GM19193 (cell line): ENCODE data around the gene ETS1.

Source experiments
- POLR2A ChIP-seq: IDR thresholded peaks from 4 replicates; pipeline ENCODE4 v1.6.1; 2011; ENCODE audit not compliant: insufficient read depth, insufficient read length; ENCODE audit errors: extremely low read depth

The ETS1 gene

DNA sequence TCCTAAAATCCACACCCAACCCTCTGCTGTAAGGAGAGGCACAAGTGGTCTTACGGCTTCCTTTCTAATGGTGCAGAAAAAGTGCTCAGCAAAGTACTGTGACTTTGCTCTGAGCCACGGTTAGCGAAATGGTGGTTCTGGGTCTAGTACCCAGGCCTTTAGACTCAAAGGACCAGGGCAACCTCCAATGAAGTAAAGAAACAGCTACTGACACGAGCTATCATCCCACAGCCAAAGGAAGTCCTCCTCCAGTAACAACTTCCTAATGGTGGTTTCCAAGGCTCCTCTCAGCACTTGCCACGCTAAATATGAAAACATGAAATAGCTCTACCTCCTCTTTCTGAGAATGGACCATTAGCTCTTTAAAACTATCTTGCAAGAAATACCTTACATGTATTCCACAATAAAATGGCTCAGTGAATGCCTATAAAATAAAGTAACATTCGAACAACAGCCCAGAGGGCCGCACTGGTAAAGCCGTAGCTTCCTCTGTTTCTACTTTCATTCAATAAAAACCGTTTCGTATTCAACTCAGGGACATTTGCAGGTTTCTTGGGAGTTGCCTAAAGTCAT lies 122.4 kb downstream of the ETS1 start:
- TF ChIP-seq POLR2A = no peak

DNA sequence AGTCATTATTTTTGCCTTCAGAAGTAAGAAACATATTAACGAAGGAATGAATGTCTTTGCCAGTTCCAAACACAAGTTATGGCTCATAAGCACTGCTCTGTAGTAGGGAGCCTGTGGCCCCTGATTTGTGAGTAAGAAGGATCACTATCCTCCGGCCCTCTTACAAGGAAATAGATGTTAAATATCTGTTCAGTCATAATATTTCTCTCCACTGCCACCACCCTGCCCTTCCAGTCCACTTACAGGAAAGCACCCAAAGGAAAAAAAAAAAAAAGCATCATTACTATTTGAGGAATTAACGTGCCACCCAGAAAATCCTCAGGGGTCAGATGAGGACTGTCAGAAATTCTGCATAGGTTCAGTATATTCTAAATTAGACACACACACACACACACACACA lies 123.4 kb downstream of the ETS1 start:
- TF ChIP-seq POLR2A = no peak

DNA sequence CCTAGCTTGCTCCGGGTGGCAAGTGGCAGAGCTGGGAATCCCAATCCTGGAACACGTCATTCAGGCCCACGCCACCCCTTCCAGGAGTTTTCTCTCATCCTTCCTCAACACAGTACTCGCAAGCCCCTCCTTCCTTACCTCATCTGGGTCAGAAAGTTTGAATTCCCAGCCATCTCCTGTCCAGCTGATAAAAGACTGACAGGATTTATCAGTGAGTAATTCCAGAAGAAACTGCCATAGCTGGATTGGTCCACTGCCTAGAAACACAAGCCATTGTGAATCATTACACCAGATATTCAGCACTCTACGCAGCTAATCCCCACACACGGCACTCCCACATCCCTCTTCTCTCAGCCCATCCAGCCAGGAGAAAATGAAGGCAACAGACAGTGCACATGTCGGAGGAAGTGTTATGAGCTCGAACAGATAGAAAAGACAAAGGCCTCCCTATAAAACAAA lies 124.0 kb downstream of the ETS1 start:
- no peak for TF ChIP-seq POLR2A

DNA sequence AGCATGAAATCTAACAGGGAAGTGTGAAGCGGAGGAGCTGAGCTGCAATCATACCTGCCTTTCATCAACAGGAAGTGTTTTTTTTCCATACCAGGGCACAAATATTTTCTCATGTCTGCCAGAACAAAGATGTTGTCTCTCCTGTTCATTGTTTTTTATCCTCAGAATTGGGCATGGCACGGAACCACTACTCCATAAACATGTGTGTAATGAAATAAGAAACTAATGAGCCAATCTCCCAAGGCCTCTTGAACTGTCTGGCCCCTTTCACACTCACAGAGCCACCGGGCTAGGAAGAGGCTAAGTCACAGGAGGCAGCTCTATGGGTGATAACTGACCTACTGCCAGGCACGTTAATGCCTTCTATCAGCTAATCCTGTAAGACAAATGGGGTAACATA lies 124.4 kb downstream of the ETS1 start:
- no peak for TF ChIP-seq POLR2A

DNA sequence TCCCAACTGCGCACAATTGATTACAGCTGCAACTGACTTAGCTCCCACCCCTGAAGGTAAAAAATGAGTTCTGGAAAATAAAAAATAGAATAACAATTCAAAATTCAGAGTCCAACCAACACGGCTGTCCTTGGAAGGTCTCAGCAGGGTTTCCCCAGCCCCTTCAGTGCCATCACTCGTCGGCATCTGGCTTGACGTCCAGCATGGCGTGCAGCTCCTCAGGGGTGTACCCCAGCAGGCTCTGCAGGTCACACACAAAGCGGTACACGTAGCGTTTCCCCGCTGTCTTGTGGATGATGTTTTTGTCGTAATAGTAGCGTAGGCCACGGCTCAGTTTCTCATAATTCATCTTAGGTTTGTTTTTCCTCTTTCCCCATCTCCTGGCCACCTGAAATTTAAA lies 125.2 kb downstream of the ETS1 start:
- no peak for TF ChIP-seq POLR2A

DNA sequence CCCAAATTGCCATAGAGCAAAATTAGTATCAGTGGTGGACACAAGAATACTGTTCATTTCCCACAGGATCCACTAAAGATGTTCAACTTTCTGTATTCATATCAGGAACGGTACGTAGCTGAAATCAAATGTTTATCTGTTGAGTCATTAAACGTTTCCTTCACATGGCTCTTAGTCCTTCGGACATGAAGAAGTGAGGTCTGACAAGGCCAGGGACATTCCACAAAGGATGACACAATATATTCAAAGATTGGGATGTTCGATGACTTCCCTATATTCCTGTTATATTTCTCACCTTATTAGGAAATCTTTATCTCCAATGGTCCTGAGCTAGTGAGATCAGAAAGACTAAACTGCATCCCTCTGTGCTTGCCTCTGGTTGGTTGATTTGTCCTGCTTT lies 129.0 kb downstream of the ETS1 start:
- TF ChIP-seq POLR2A = no peak

DNA sequence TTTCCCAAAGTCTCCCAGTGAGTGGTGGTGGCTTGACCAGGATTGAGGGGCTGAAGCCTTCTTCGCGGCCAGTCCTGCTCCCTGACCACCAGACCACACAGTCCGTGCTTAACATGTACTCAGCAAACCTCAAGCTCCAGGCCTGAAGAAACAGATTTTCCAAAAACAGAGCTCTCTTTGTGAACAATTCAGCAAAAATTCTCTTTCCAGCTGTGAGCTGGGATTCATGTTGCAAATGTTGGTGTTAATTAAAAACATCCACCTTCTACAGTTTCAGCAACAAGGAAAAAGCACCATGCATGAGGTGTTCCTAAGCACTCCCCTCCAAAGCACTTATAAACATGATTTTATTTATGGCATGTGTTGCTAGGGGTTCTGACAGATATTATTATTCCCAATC lies 129.5 kb downstream of the ETS1 start:
- TF ChIP-seq POLR2A = no peak

DNA sequence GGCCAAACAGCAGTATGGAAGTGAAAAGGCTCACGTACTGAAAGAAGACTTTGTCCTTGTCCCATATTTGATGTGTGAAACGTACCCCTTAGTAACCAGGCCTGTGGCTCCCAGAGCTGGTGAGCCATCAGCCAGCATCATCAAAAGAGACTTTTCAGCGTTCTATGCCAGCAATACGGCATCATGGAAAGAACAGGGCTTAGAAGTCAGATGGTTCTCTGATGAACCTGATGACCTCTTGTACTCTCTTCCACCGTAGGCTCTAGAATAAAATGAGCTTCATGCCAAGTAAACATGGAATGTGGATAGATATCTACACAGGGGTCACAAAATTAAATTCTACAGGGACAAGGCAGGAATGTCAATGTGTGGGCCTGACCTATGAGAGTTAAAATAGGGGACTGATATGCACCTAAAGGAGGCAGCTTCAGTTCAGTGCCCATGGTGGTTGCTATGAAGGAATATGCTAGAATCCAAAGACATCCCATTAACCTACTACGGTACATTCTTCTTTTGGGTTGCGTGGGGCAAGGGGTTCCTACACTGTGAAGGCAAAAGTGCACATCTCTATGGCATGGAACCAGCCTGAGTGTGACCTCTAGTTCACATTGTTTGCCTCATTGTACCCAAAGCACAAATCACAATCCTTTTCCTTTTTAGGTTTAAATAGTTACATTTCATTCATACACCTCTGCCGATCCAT lies 130.6 kb downstream of the ETS1 start:
- TF ChIP-seq POLR2A = peak; percentile 23

DNA sequence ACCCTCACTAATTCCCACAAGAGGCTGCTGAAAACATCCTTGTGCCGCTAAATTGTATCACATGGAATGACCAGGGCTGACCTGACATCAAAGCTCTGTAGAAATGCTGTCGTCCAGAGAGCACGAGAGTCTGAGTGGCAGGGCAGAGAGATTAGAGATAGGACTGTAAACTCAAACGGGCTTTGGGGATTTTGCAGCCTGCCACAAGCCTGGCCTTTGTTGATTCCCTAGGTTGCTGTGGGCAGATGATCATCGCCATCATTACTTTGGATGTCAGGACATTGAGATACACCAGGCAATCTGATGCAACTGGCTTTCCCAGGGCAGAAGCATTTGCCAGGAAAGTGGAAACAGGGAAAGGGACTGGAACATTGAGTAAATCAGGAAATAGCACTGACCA lies 131.6 kb downstream of the ETS1 start:
- TF ChIP-seq POLR2A = no peak

DNA sequence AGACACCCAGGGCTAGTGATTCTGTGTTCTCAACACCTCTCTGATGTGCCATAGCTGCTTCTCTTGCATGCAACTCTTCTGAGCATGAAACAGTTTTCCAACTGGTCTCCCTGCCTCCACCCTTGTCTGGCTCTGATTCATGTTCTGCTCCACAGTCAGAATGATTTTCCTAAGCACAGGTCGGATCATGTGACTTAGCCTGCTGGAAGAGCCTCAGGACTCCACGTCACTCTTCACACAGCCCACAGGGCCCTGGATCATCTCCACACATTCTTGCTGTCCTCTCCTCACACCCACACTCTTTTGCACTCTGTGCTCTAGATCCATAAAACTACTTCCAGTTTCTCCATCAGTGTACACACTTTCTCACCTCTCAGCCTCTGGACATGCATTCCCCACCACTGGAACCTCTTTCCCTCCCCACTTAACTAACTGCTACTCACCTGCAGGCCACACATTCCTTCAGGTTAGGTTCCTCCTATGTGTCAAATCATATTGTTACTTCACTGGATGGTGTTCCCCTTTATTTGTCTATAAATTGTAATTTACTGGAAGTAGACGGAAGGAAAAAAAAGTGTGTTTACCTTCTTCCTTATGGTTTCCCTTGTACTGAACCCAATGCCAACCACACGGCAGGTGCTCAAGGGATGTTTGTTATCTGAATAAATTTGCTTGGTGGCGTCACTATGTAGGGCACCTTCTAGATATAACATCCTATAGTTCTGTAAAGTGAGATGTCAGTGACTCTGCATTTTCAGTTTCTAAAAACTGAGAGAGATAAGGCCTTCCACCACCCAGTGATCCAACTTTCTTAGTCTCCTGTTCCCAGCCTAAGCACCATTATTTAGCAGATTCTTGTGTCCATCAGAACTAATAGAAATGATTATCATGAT lies 133.7 kb downstream of the ETS1 start:
- no peak for TF ChIP-seq POLR2A

DNA sequence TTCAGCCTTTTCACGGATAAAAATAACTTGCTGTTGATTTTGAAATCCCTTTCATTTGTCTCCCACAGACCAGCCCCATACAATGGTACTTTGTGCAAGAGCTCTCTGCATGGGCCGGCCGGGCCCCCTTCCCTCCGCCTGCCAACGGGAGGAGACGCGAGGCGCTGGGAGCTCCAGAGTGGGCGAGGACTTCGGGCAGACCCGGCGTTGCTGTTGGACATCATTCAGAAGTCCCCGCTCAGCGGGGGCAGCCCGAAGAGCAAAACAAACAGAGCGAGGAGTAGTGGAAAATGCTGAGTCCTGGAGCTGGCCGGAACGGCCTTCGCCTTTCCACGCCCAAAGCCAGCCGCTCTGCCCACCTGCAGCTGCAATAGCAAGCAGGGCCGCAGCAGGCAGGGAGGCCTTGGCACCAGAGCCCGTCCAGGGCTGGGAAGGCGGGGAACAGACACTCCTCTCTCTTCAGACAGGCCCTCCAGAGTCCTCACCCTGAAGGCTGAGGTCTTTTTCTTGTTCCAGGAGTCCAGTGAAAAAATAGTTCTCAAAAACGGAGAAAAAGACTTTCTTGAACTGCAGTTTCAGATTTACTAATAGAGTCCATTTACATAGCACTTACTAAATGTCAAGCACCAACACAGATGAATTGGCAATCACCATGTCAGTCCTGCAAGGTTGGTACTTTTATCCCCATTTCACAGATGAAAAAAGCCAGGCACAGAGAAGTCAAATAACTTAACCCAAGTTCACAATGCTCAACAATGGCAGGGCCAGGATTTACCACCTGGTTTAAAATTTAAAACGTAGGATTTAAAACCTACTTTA lies 135.5 kb downstream of the ETS1 start:
- no peak for TF ChIP-seq POLR2A

DNA sequence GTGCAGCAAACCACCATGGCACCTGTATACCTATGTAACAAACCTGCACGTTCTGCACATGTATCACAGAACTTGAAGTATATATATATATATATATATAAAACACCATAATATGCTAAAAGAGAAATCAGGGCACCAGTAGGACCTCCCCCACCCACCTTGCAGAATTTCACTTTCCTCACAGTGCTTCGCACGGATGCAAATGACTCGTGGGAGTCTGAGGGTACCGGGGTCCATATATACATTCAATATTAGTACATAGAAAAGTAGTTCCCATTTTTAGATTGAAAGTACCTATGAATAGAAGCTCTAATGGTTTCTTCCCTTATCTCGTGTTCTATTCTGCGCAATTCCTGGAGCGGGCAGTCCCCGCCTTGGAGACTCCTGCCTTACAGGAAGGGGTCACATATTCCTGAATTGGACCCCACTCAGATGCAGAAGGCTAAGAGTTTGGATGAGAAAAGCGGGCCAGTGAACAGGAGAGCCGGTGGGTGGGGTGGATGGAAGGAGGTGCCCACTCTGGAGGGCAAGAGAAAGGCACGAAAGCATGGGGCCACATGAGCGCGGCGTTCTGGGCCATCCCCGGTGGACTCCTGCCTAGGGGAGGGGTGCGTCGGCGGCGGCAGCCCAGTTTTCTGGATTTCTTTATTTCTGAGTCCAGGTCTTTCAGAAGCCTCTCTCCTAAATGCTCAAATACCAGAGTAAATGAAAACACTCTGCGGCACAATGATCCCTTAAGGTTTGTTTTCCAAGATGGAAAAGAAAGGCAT lies 136.3 kb downstream of the ETS1 start:
- no peak for TF ChIP-seq POLR2A

DNA sequence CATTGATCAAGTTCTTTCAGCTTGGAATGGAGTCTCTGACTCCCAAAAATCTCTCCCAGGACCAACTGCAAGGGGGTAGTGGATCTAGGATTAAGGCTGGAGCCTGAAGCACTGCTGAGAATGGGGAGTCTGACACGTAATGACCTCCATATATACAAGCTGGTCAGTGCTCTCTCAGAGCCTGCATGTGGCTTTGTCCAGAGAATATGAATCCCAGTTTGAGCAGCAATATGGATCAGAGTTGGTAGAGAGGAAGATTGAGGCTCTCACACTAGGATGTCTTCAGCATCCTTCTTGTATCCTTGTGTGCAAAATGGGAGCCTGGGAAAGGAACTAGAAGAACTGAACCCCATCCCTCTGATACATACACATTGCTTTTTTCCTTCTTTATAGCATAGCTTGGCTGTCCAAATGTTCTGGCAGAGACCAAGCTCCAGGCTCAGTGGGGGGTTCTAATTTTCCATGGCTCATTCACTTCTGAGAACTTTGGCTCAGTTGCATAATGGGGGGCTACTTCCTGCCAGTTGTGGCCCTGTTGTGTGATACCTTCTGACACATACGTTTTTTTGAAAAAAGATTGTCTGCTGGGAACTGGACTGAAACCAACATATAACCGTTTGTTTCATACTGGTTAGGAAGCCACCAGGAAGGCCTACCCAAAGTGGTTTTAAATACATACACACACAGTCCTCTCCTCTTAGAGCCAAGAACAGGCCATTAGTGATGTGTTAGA lies 138.2 kb downstream of the ETS1 start:
- no peak for TF ChIP-seq POLR2A

DNA sequence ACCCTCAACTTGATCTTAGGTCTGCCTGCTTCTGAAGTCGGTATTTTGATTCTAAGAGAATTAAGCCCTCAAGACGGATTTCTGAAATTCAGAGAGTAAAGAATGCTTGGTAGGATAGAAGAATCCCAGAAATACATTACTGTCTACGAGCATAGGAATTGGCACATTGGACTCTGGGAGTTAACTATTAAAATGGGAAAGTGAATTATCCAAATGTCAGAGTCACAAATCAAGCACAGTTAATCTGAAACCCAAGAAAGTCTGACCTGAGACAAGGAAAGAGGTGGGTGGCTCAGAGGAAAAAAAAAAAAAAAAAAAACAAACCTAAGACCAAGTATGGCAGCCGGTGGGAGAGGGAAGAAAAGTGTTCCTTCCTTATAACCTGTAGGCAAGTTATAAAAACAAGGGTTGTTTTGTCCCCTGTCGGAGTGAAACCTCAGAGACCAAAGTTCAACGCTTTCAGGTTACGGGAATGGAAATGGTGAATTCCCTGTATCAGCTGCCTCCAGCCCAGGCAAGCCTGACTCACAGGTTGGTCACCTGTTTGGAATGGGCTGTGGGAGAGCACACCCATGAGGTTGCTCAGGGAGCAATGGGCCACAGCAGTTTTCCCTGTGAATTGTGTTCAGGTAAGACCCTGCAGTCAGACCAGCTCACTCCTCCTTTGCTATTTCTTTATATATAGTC lies 139.0 kb downstream of the ETS1 start:
- TF ChIP-seq POLR2A = no peak

DNA sequence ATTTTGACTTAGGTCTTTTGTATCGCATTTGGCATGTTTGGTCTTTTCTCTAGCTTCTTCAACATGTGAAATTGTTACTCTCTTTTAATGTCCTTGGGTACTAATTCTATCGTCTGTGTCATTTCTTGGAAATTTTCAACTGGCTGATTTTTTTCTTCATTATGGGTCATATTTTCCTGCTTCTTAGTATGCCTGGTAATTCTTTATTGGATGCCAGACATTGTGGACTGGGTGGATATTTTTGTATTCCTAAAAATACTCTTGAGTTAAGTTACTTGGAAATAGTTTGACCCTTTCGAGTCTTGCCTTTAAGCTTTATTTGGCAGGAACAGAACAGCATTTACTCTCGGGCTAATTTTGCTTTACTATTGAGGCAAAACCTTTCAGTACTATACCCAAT lies 140.1 kb downstream of the ETS1 start:
- no peak for TF ChIP-seq POLR2A
